GM12878 (cell line): Measurements from ENCODE around the gene TMEM252. TPM values are rescaled to one million over a fixed set of nuclear protein-coding genes. Genes with fewer than 3 reads are reported as not detected.

Source experiments
- ATAC-seq: fragments of 200-7000 bp; cut with Tn5 transposase; 3 replicates; pipeline ENCODE4 v1.9.1; 2020; ENCODE audit warnings: mild to moderate bottlenecking, moderate library complexity
- BruUV-seq: library from RNA; stranded (reverse); fragments of 400-500 nt; replicated peaks from 2 replicates; lab custom pipeline; 2021; lab: Mats Ljungman, UMichigan
- CTCF ChIA-PET: fragments of 300-600 bp; sonication (Branson Sonifier 250); formaldehyde crosslinking; extraction: SDS; loops from one replicate; lab custom pipeline; 2021; ENCODE audit warnings: inconsistent platforms; lab: Yijun Ruan, JAX
- POLR2A ChIA-PET: fragments of 350-600 bp; formaldehyde crosslinking; extraction: SDS; loops from one replicate; lab custom pipeline; 2021; ENCODE audit warnings: inconsistent platforms; lab: Charles Lee
- RAD21 ChIA-PET: fragments of 300-600 bp; sonication (Branson Sonifier 250); formaldehyde crosslinking; loops from one replicate; lab custom pipeline; 2023; ENCODE audit warnings: antibody characterized with exemption; ENCODE audit not compliant: unreplicated experiment; lab: Charles Lee
- SMC1A ChIA-PET: fragments of 300-600 bp; sonication (Branson Sonifier 250); formaldehyde crosslinking; loops from one replicate; lab custom pipeline; 2023; ENCODE audit not compliant: unreplicated experiment, uncharacterized antibody; lab: Charles Lee
- DNase-seq: peaks from one replicate; pipeline ENCODE4 v3.0.0-alpha.2; 2011; ENCODE audit warnings: low read depth, low spot score
- FAIRE-seq: peaks from 3 replicates; lab custom pipeline; 2011; peaks lifted over from hg19 to GRCh38; lab: Jason Lieb, UNC
- H2AFZ ChIP-seq: 2 replicates; pipeline ENCODE4 v1.6.0; 2011; ENCODE audit warnings: low read depth, low read length, control low read depth; ENCODE audit not compliant: control insufficient read depth
- H3K27ac ChIP-seq: 2 replicates; pipeline ENCODE4 v1.5.1; 2011; ENCODE audit warnings: control low read depth; ENCODE audit not compliant: control insufficient read depth, insufficient read depth
- H3K27me3 ChIP-seq, 2 experiments: replicated peaks in 1 of 2; 2 replicates each; pipeline versions ENCODE4 v1.6.0 to v1.6.1; 2011; ENCODE audit warnings: low read length in 1 of 2; ENCODE audit not compliant: control insufficient read depth in 2 of 2, insufficient read depth in 2 of 2
- H3K36me3 ChIP-seq, 2 experiments: 2 replicates each; pipeline ENCODE4 v1.5.1; 2011; ENCODE audit warnings: low read length in 1 of 2; ENCODE audit not compliant: control insufficient read depth in 2 of 2, insufficient read depth in 2 of 2
- H3K4me1 ChIP-seq: 2 replicates; pipeline ENCODE4 v1.6.1; 2011; ENCODE audit warnings: mild to moderate bottlenecking, low read length, moderate library complexity, mixed read lengths; ENCODE audit not compliant: control insufficient read depth, insufficient read depth
- H3K4me2 ChIP-seq: 2 replicates; pipeline ENCODE4 v1.6.0; 2011; ENCODE audit warnings: control low read depth; ENCODE audit not compliant: control insufficient read depth, insufficient read depth
- H3K4me3 ChIP-seq: fragments of 200-600 bp; sonication (generic); 2 replicates; pipeline ENCODE4 v1.5.1; 2016
- H3K79me2 ChIP-seq: 2 replicates; pipeline ENCODE4 v1.6.0; 2011; ENCODE audit warnings: low read length; ENCODE audit not compliant: control insufficient read depth, insufficient read depth
- H3K9ac ChIP-seq: 2 replicates; pipeline ENCODE4 v1.8.0; 2011; ENCODE audit warnings: low read length, control low read depth, mixed read lengths; ENCODE audit not compliant: control insufficient read depth, insufficient read depth
- H3K9me3 ChIP-seq: replicated peaks from 3 replicates; pipeline ENCODE4 v1.5.1; 2011; ENCODE audit warnings: mild to moderate bottlenecking, low read length; ENCODE audit not compliant: control insufficient read depth, insufficient read depth
- H4K20me1 ChIP-seq: 2 replicates; pipeline ENCODE4 v1.6.0; 2011; ENCODE audit not compliant: control insufficient read depth, insufficient read depth
- ASH2L ChIP-seq: fragments of 300-600, 200-600 bp; sonication (generic); IDR thresholded peaks from 2 replicates; pipeline ENCODE4 v1.6.1; 2017; ENCODE audit warnings: low read depth, mild to moderate bottlenecking, borderline replicate concordance
- CBFB ChIP-seq: IDR thresholded peaks from 2 replicates; pipeline ENCODE4 v1.6.1; 2016; ENCODE audit warnings: antibody characterized with exemption, low read depth
- CHD2 ChIP-seq: IDR thresholded peaks from 2 replicates; pipeline ENCODE4 v1.6.1; 2011; ENCODE audit warnings: low read depth, low read length, improper control_type of control experiment, borderline replicate concordance
- CREB1 ChIP-seq: IDR thresholded peaks from 2 replicates; pipeline ENCODE4 v1.6.1; 2012; ENCODE audit warnings: low read depth, mild to moderate bottlenecking, inconsistent platforms
- EZH2 ChIP-seq: IDR thresholded peaks from 2 replicates; pipeline ENCODE4 v1.6.1; 2012; ENCODE audit warnings: low read depth, mild to moderate bottlenecking, control low read depth, inconsistent platforms, low read length, borderline replicate concordance; ENCODE audit not compliant: control insufficient read depth
- FOXM1 ChIP-seq: IDR thresholded peaks from 2 replicates; pipeline ENCODE4 v1.6.1; 2012; ENCODE audit warnings: low read depth, mild to moderate bottlenecking, inconsistent platforms, low read length, moderate library complexity
- KDM1A ChIP-seq: fragments of 200-600 bp; sonication (generic); IDR thresholded peaks from 2 replicates; pipeline ENCODE4 v1.6.1; 2016; ENCODE audit warnings: borderline replicate concordance
- PAX5 ChIP-seq: IDR thresholded peaks from 2 replicates; pipeline ENCODE4 v1.6.1; 2011; ENCODE audit warnings: low read depth, low read length, borderline replicate concordance
- SPI1 ChIP-seq: IDR thresholded peaks from 2 replicates; pipeline ENCODE4 v1.6.1; 2011; ENCODE audit warnings: low read depth, mild to moderate bottlenecking, low read length, moderate library complexity, borderline replicate concordance; ENCODE audit not compliant: insufficient read depth
- TCF12 ChIP-seq: IDR thresholded peaks from 2 replicates; pipeline ENCODE4 v1.6.1; 2011; ENCODE audit warnings: low read depth, mild to moderate bottlenecking, low read length
- WGBS: methylation state at CpG from one replicate; pipeline ENCODE4 v1.1.6; 2016; ENCODE audit warnings: low lambda C conversion rate; ENCODE audit not compliant: insufficient replicate concordance, insufficient coverage; ENCODE audit errors: missing lambda C conversion rate; 5-methylcytosine and 5-hydroxymethylcytosine counted together
- in situ Hi-C: fragments of 300-500 bp; cut with MboI; formaldehyde crosslinking; loops from 9 replicates; pipeline ENCODE4 v1.14.3; 2018; ENCODE audit warnings: mixed read lengths
- intact Hi-C: fragments of 100-400 bp; cut with micrococcal nuclease; formaldehyde crosslinking; loops from one replicate; pipeline ENCODE4 v1.14.2; 2022; ENCODE audit not compliant: unreplicated experiment
- polyA plus RNA-seq, 11 experiments: library from polyadenylated mRNA; depleted of rRNA in 4 of 11; unstranded in 6 of 11; stranded (reverse) in 5 of 11; fragments of >200 nt; fragmentation: Nextera tagmentation in 4 of 11; fragmentation: Illumina TruSeq in 1 of 11; extraction: Ambion mirVana in 4 of 11; extraction: Trizol in 1 of 11; gene quantifications; 1 replicate in 1 of 11; 2 replicates in 10 of 11; pipeline versions ENCODE4 v1.2.1 to v1.2.3, GENCODE V29; 2011 to 2016; ENCODE audit warnings: inconsistent platforms in 2 of 11, missing spikeins in 2 of 11, low read depth in 1 of 11
- total RNA-seq, 4 experiments: library from RNA; depleted of rRNA in 3 of 4; stranded (reverse); fragments of >200 nt in 3 of 4; fragmentation: Illumina TruSeq in 1 of 4; extraction: Trizol in 1 of 4; gene quantifications; 2 replicates each; pipeline versions ENCODE4 v1.2.1 to v1.2.3, GENCODE V29; 2013 to 2021
- TF ChIP-seq, protein P1 (sequence below): fragments of 150-350 bp; IDR thresholded peaks from 2 replicates; pipeline ENCODE4 v1.6.1; 2016; ENCODE audit warnings: low read depth, low read length
- TF ChIP-seq, protein P2 (sequence below): IDR thresholded peaks from 2 replicates; pipeline ENCODE4 v1.6.1; 2012; ENCODE audit warnings: mild to moderate bottlenecking, low read depth, low read length
- TF ChIP-seq, protein P3 (sequence below): fragments of 450-650 bp; IDR thresholded peaks from 2 replicates; pipeline ENCODE4 v1.6.1; 2017; ENCODE audit warnings: mild to moderate bottlenecking, low read depth, inconsistent platforms; ENCODE audit not compliant: poor library complexity, severe bottlenecking

The TMEM252 gene
- total and polyA plus RNA-seq, 10 of the 15 experiments (the other 5 are each of a cell fraction or from before 2014, with no cell fraction given), result not detected

DNA sequence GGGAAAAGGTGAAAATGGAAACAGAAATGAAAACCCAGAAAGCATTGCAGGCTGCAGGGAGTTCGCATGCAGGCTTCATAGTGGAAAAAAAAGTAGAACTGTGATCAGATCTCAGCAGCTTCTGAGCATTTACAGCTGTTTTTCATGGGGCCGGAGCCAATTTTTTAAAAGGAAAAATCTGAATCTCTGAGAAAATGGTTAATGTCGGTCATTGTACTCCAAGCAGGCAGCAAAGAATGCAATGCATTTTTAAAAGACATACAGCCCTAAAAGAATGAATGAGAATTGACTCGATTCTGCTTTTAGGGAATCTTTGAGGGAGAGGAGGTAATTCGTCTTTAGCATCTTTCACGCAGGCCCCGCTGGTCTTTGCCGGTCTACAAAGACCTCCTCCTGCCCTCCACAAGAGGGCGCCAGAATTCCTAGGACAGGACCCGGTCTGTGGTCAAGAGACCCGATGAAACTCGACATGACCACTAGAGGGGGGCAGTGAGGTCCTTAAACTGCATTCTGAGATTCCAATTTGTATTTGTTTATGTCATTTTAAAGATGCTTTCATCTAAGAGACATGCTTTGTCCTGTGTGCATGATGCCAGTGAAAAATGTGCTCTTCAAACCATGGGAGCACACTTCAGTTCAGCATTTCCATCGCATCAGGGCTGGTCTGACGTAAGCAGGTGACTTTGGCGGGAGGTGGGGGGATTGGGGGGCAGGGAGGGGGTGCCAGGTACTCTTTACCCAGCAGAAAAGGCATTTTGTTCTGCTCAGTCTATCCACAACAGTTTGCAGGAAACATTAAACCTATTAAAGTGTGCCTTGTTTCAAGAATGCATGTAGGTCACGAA lies 43.7 kb upstream of the TMEM252 start:
- CTCF ChIA-PET, result interaction anchor here (0.7 to 2.5 kb wide), 28 partner anchors 11 to 442 kb away, joined by 3 to 68 read pairs (median 4); no protein-coding TSS in a partner anchor
- DNase-seq (peak; percentile 58), FAIRE-seq (peak; percentile 64), ATAC-seq (peak; percentile 100)
- no peak overlapping the region for H3K9ac ChIP-seq
- in situ Hi-C loops (loop anchor here (5.0 kb wide), 5 partner anchors 103 to 418 kb away; no protein-coding TSS in a partner anchor), intact Hi-C loops (loop anchor here (1.0 to 5.0 kb wide), 8 partner anchors 58 to 443 kb away; a partner anchor contains a TSS)
- RAD21 ChIA-PET, result interaction anchor here (1.1 to 2.5 kb wide), 3 partner anchors 102 to 415 kb away, joined by 6 to 11 read pairs (median 7); no protein-coding TSS in a partner anchor
- no peaks in the 10 kb centered on the region; the same call in 1 of the 3 replicates for H3K9me3 ChIP-seq
- POLR2A ChIA-PET, result no interaction called here
- no peak overlapping the region for H2AFZ ChIP-seq
- WGBS, result 25% methylated on average over 16 of the region's 16 CpGs
- H3K4me3 ChIP-seq, result no peak overlapping the region
- no peak overlapping the region for H3K4me2 ChIP-seq
- SMC1A ChIA-PET, result interaction anchor here (0.6 to 5.3 kb wide), 15 partner anchors 23 to 447 kb away, joined by 3 to 61 read pairs (median 4); no protein-coding TSS in a partner anchor
- no peaks in the 10 kb centered on the region for H4K20me1 ChIP-seq
- no peaks in the 10 kb centered on the region for H3K4me1 ChIP-seq
- H3K79me2 ChIP-seq, result no peaks in the 10 kb centered on the region
- no TSS peak for BruUV-seq
- H3K27me3 ChIP-seq, result no peaks in the 10 kb centered on the region
- no peaks in the 10 kb centered on the region for H3K36me3 ChIP-seq
- no peak overlapping the region for H3K27ac ChIP-seq
- TF ChIP-seq PAX5 (0 out of 2 replicates have a peak, but pooled peaks have one; percentile 39), CREB1 (0 out of 2 replicates have a peak, but pooled peaks have one; percentile 44), CHD2 (no peak), ASH2L (no peak), SPI1 (no peak), TCF12 (no peak), EZH2 (no peak), KDM1A (no peak), CBFB (peak; percentile 94), FOXM1 (peak; percentile 90)
- TF ChIP-seq, protein P1, sequence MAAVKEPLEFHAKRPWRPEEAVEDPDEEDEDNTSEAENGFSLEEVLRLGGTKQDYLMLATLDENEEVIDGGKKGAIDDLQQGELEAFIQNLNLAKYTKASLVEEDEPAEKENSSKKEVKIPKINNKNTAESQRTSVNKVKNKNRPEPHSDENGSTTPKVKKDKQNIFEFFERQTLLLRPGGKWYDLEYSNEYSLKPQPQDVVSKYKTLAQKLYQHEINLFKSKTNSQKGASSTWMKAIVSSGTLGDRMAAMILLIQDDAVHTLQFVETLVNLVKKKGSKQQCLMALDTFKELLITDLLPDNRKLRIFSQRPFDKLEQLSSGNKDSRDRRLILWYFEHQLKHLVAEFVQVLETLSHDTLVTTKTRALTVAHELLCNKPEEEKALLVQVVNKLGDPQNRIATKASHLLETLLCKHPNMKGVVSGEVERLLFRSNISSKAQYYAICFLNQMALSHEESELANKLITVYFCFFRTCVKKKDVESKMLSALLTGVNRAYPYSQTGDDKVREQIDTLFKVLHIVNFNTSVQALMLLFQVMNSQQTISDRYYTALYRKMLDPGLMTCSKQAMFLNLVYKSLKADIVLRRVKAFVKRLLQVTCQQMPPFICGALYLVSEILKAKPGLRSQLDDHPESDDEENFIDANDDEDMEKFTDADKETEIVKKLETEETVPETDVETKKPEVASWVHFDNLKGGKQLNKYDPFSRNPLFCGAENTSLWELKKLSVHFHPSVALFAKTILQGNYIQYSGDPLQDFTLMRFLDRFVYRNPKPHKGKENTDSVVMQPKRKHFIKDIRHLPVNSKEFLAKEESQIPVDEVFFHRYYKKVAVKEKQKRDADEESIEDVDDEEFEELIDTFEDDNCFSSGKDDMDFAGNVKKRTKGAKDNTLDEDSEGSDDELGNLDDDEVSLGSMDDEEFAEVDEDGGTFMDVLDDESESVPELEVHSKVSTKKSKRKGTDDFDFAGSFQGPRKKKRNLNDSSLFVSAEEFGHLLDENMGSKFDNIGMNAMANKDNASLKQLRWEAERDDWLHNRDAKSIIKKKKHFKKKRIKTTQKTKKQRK, result no peak
- TF ChIP-seq, protein P2, sequence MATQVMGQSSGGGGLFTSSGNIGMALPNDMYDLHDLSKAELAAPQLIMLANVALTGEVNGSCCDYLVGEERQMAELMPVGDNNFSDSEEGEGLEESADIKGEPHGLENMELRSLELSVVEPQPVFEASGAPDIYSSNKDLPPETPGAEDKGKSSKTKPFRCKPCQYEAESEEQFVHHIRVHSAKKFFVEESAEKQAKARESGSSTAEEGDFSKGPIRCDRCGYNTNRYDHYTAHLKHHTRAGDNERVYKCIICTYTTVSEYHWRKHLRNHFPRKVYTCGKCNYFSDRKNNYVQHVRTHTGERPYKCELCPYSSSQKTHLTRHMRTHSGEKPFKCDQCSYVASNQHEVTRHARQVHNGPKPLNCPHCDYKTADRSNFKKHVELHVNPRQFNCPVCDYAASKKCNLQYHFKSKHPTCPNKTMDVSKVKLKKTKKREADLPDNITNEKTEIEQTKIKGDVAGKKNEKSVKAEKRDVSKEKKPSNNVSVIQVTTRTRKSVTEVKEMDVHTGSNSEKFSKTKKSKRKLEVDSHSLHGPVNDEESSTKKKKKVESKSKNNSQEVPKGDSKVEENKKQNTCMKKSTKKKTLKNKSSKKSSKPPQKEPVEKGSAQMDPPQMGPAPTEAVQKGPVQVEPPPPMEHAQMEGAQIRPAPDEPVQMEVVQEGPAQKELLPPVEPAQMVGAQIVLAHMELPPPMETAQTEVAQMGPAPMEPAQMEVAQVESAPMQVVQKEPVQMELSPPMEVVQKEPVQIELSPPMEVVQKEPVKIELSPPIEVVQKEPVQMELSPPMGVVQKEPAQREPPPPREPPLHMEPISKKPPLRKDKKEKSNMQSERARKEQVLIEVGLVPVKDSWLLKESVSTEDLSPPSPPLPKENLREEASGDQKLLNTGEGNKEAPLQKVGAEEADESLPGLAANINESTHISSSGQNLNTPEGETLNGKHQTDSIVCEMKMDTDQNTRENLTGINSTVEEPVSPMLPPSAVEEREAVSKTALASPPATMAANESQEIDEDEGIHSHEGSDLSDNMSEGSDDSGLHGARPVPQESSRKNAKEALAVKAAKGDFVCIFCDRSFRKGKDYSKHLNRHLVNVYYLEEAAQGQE, result no peak
- TF ChIP-seq, protein P3, sequence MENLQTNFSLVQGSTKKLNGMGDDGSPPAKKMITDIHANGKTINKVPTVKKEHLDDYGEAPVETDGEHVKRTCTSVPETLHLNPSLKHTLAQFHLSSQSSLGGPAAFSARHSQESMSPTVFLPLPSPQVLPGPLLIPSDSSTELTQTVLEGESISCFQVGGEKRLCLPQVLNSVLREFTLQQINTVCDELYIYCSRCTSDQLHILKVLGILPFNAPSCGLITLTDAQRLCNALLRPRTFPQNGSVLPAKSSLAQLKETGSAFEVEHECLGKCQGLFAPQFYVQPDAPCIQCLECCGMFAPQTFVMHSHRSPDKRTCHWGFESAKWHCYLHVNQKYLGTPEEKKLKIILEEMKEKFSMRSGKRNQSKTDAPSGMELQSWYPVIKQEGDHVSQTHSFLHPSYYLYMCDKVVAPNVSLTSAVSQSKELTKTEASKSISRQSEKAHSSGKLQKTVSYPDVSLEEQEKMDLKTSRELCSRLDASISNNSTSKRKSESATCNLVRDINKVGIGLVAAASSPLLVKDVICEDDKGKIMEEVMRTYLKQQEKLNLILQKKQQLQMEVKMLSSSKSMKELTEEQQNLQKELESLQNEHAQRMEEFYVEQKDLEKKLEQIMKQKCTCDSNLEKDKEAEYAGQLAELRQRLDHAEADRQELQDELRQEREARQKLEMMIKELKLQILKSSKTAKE, result no peak
